ENCODE measurements around the gene FOXRED1. TPM values are rescaled to one million over a fixed set of nuclear protein-coding genes. Genes with fewer than 3 reads are reported as not detected.

Gene FOXRED1
- total and polyA plus RNA-seq, 10 of the 15 experiments (the other 5 are each of a cell fraction or from before 2014, with no cell fraction given) = 9.9 to 67.7 (median 38.0) TPM

- Histone ChIP-seq H3K27ac (ENCODE audit: control insufficient read depth, insufficient read depth) (no peak overlapping the region; the same call in 1 of the 2 replicates), H3K4me1 (ENCODE audit: control insufficient read depth, insufficient read depth, low read length) (peaks cover 8% of the 10 kb centered on the region), H3K36me3 (ENCODE audit: control insufficient read depth in 2 of 2, insufficient read depth in 2 of 2, low read length in 1 of 2) (peaks cover 8 to 12% of the 10 kb centered on the region in 2 experiments; a peak in 3 of 4 replicates), H3K9me3 (replicated peaks; ENCODE audit: control insufficient read depth, insufficient read depth, low read length) (no peaks in the 10 kb centered on the region), H4K20me1 (ENCODE audit: control insufficient read depth, insufficient read depth) (no peaks in the 10 kb centered on the region), H3K27me3 (replicated peaks in 1 of 2; ENCODE audit: control insufficient read depth in 2 of 2, insufficient read depth in 2 of 2, low read length in 1 of 2) (no peaks in the 10 kb centered on the region), H3K4me2 (ENCODE audit: control insufficient read depth, insufficient read depth) (no peak overlapping the region), H3K79me2 (ENCODE audit: control insufficient read depth, insufficient read depth, low read length) (no peaks in the 10 kb centered on the region), H3K4me3 (no peak overlapping the region), H2AFZ (ENCODE audit: control insufficient read depth, low read depth, low read length) (no peak overlapping the region), H3K9ac (ENCODE audit: control insufficient read depth, insufficient read depth, low read length) (no peak overlapping the region)
- SMC1A ChIA-PET (ENCODE audit: uncharacterized antibody, unreplicated experiment) = interaction anchor here (1.1 to 1.2 kb wide), 2 partner anchors 8 to 25 kb away, joined by 3 to 4 read pairs; no protein-coding TSS in a partner anchor
- 46% methylated on average over 5 of the region's 5 CpGs for WGBS (ENCODE audit: insufficient coverage, insufficient replicate concordance, low lambda C conversion rate, missing lambda C conversion rate)
- FAIRE-seq = no peak
- TF ChIP-seq ZNF384 (IDR thresholded peaks at IDR 0.05; ENCODE audit: borderline replicate concordance, low read depth, low read length) = no peak
- TF ChIP-seq RUNX3 (IDR thresholded peaks at IDR 0.05; ENCODE audit: low read length) = 0 out of 2 replicates have a peak, but pooled peaks have one; percentile 7
- TSS peak; percentile 35 for BruUV-seq (replicated peaks)
- CTCF ChIA-PET = interaction anchor here (0.7 to 1.5 kb wide), 4 partner anchors 17 to 187 kb away, joined by 3 to 4 read pairs (median 3); no protein-coding TSS in a partner anchor
- intact Hi-C loops (cut with micrococcal nuclease; ENCODE audit: unreplicated experiment) (no loop called here), in situ Hi-C loops (cut with MboI) (no loop called here)
- POLR2A ChIA-PET = interaction anchor here (1.2 kb wide), 1 partner anchor 10 kb away, joined by 3 read pairs; the partner anchor contains the start of gene DCPS
- RAD21 ChIA-PET (ENCODE audit: unreplicated experiment) = interaction anchor here (1.2 kb wide), 1 partner anchor 10 kb away, joined by 4 read pairs; the partner anchor contains the start of gene DCPS
- peak; percentile 52 for ATAC-seq
- no peak for DNase-seq (ENCODE audit: low read depth, low spot score)
Observed at GRCh38 chr11:126293726-126294125, 24.8 kb downstream of the FOXRED1 start.

DNA sequence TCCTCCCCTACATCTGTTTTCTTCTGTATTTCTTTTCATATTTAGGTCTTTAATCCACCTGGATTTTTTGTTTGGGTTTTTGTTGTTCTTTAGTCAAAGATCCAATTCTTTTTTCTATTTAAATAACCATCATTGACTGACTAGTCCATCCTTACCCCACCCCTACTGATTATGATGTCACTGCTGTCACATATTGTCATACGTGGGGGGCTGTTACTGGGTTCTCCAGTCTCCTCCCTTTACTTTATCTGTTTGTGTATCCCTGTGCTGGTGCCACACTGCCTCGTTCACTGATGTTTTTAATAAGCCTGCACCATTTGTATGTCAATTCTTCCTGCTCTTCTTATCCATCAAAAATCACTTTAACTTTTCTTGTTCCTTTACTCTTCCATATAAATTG lies 28.1 kb downstream of the FOXRED1 start:
- Histone ChIP-seq H3K36me3 (ENCODE audit: control insufficient read depth in 2 of 2, insufficient read depth in 2 of 2, low read length in 1 of 2) (peaks cover 1 to 2% of the 10 kb centered on the region in 2 experiments; a peak in 2 of 4 replicates), H3K27me3 (replicated peaks in 1 of 2; ENCODE audit: control insufficient read depth in 2 of 2, insufficient read depth in 2 of 2, low read length in 1 of 2) (no peaks in the 10 kb centered on the region), H3K79me2 (ENCODE audit: control insufficient read depth, insufficient read depth, low read length) (no peaks in the 10 kb centered on the region), H3K4me3 (no peak overlapping the region), H3K9ac (ENCODE audit: control insufficient read depth, insufficient read depth, low read length) (no peak overlapping the region), H4K20me1 (ENCODE audit: control insufficient read depth, insufficient read depth) (no peaks in the 10 kb centered on the region), H3K27ac (ENCODE audit: control insufficient read depth, insufficient read depth) (no peak overlapping the region), H3K4me1 (ENCODE audit: control insufficient read depth, insufficient read depth, low read length) (peaks cover 8% of the 10 kb centered on the region), H2AFZ (ENCODE audit: control insufficient read depth, low read depth, low read length) (no peak overlapping the region), H3K9me3 (replicated peaks; ENCODE audit: control insufficient read depth, insufficient read depth, low read length) (no peaks in the 10 kb centered on the region), H3K4me2 (ENCODE audit: control insufficient read depth, insufficient read depth) (no peak overlapping the region)
- no TSS peak for BruUV-seq (replicated peaks)
- FAIRE-seq (no peak), DNase-seq (ENCODE audit: low read depth, low spot score) (no peak), ATAC-seq (no peak)
- ChIA-PET POLR2A (no interaction called here), RAD21 (ENCODE audit: unreplicated experiment) (no interaction called here), CTCF (interaction anchor here (1.2 kb wide), 1 partner anchor 369 kb away, joined by 3 read pairs; no protein-coding TSS in a partner anchor), SMC1A (ENCODE audit: uncharacterized antibody, unreplicated experiment) (no interaction called here)
- intact Hi-C loops (cut with micrococcal nuclease; ENCODE audit: unreplicated experiment) (no loop called here), in situ Hi-C loops (cut with MboI) (no loop called here)
- TF ChIP-seq GABPA (IDR thresholded peaks at IDR 0.05; ENCODE audit: low read depth) (no peak), ATF2 (IDR thresholded peaks at IDR 0.05; ENCODE audit: low read length) (no peak), ZNF274 (IDR thresholded peaks at IDR 0.05; ENCODE audit: insufficient read depth, insufficient read length) (no peak), IRF3 (IDR thresholded peaks at IDR 0.05) (no peak), CBX3 (IDR thresholded peaks at IDR 0.05; ENCODE audit: borderline replicate concordance, low read depth) (no peak)
- TF ChIP-seq, protein P1, sequence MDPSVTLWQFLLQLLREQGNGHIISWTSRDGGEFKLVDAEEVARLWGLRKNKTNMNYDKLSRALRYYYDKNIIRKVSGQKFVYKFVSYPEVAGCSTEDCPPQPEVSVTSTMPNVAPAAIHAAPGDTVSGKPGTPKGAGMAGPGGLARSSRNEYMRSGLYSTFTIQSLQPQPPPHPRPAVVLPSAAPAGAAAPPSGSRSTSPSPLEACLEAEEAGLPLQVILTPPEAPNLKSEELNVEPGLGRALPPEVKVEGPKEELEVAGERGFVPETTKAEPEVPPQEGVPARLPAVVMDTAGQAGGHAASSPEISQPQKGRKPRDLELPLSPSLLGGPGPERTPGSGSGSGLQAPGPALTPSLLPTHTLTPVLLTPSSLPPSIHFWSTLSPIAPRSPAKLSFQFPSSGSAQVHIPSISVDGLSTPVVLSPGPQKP (IDR thresholded peaks at IDR 0.05; ENCODE audit: low read depth, low read length) = no peak
- TF ChIP-seq, protein P2, sequence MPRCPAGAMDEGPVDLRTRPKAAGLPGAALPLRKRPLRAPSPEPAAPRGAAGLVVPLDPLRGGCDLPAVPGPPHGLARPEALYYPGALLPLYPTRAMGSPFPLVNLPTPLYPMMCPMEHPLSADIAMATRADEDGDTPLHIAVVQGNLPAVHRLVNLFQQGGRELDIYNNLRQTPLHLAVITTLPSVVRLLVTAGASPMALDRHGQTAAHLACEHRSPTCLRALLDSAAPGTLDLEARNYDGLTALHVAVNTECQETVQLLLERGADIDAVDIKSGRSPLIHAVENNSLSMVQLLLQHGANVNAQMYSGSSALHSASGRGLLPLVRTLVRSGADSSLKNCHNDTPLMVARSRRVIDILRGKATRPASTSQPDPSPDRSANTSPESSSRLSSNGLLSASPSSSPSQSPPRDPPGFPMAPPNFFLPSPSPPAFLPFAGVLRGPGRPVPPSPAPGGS (IDR thresholded peaks at IDR 0.05; ENCODE audit: borderline replicate concordance, insufficient read depth, low read depth, low read length, poor library complexity, severe bottlenecking) = no peak
- TF ChIP-seq, protein P3, sequence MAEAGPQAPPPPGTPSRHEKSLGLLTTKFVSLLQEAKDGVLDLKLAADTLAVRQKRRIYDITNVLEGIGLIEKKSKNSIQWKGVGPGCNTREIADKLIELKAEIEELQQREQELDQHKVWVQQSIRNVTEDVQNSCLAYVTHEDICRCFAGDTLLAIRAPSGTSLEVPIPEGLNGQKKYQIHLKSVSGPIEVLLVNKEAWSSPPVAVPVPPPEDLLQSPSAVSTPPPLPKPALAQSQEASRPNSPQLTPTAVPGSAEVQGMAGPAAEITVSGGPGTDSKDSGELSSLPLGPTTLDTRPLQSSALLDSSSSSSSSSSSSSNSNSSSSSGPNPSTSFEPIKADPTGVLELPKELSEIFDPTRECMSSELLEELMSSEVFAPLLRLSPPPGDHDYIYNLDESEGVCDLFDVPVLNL (IDR thresholded peaks at IDR 0.05; ENCODE audit: low read depth, low read length) = no peak
- 90% methylated on average over 2 of the region's 2 CpGs for WGBS (ENCODE audit: insufficient coverage, insufficient replicate concordance, low lambda C conversion rate, missing lambda C conversion rate)

Measured in GM12878 (cell line).